Measurements from ENCODE around the gene FNIP1.
"Not testable (repeated sequence)": the region's sequence is repeated elsewhere in the genome, so short reads cannot be mapped to it uniquely, and the experiment has no call there.

Gene FNIP1

DNA sequence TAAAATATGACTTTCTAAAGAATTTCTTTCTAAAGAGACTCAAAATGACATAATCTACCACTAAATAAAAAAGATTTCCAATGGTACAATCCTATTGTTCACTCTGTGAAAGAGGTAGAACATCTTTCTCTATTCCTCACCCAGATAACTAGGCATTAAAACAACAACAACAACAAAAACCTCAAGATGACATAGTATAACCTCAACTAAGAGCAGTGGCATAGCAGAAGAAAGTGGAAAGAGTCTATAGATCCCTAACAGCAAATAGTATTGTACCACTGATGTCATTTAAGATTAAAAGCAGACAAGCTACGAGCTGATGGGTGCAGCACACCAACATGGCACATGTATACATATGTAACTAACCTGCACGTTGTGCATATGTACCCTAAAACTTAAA is 191.7 kb downstream of the FNIP1 start:
- no peak for DNase-seq

DNA sequence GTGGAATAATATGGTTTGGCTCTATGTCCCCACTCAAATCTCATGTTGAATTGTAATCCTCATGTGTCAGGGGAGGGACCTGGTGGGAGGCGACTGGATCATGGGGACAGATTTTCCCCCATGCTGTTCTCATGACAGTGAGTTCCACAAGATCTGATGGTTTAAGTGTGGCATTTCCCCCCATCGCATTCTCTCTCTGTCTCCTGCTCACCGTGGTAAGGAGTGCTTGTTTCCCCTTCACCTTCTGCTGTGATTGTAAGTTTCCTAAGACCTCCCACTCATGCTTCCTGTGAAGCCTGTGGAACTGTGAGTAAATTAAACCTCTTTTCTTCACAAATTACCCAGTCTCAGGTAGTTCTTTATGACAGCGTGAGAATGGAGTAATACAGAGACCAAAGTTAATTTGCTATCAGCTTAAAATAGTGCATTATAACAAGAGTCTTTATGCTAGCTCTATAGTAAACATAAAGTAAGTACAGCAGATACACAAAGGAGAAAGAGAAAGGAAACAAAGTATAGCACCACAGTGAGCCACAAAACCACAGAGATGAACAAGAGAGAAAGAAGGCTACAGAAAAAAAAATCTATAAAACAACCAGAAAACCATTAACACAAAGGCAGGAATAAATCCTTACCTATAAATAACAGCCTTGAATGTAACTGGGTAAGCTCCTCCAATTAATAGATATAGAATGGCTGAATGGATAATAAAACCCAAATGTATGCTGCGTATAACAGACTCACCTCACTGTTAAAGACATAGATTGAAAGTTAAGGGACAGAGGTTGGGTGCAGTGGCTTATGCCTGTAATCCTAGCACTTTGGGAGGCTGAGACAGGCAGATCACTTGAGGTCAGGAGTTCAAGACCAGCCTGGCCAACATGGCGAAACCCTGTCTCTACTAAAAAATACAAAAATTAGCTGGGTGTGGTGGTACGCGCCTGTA is 201.5 kb downstream of the FNIP1 start:
- no peak for DNase-seq

GRCh38 chr5:131593921-131594320 is 202.9 kb downstream of the FNIP1 start:
- no peak for DNase-seq

DNA sequence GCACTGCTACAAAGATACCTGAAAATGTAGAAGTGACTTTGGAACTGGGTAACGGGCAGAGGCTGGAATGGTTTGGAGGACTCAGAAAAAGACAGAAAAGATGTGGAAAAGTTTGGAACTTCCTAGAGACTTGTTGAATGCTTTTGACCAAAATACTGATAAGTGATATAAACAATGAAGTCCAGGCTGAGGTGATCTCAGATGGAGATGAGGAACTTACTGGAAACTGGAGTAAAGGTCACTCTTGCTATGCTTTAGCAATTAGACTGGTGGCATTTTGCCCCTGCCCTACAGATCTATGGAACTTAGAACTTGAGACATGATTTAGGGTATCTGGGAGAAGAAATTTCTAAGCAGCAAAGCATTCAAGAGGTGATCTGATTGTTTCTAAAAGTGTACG is 203.4 kb downstream of the FNIP1 start:
- DNase-seq: not testable (repeated sequence)
